Colonic mucosa (tissue), 4 donors: ENCODE measurements around the gene CMTM4. TPM values are rescaled to one million over a fixed set of nuclear protein-coding genes. Genes with fewer than 3 reads are reported as not detected.

Experiments
- DNase-seq: peaks from one replicate; pipeline ENCODE4 v3.0.0-alpha.2; 2020
- H3K27ac ChIP-seq: fragments of 200-600 bp; one replicate; pipeline ENCODE4 v1.8.0; 2021
- H3K27me3 ChIP-seq: fragments of 200-600 bp; one replicate; pipeline ENCODE4 v1.8.0; 2021
- H3K36me3 ChIP-seq: fragments of 200-600 bp; one replicate; pipeline ENCODE4 v1.8.0; 2021
- H3K4me1 ChIP-seq: fragments of 200-600 bp; one replicate; pipeline ENCODE4 v1.8.0; 2021; ENCODE audit warnings: mild to moderate bottlenecking
- H3K4me3 ChIP-seq: fragments of 200-600 bp; one replicate; pipeline ENCODE4 v1.8.0; 2021
- H3K9ac ChIP-seq, 2 donors: one replicate each; pipeline ENCODE4 v1.7.0; 2013; ENCODE audit warnings: control low read depth in 2 of 2, low read depth in 2 of 2, low read length in 2 of 2
- H3K9me3 ChIP-seq: fragments of 200-600 bp; one replicate; pipeline ENCODE4 v1.8.0; 2021
- CTCF ChIP-seq: fragments of 200-600 bp; IDR thresholded peaks from one replicate; pipeline ENCODE4 v1.8.0; 2022; ENCODE audit warnings: antibody characterized with exemption, mild to moderate bottlenecking
- intact Hi-C: fragments of 100-400 bp; cut with DNase I; formaldehyde crosslinking; loops from one replicate; pipeline ENCODE4 v1.14.1; 2022
- total RNA-seq, 2 donors: library from RNA; stranded (reverse); fragmentation: NEBNext Ultra II Directional in 1 of 2; extraction: Animal tissue kit (Norgen Biotek cat#: 25700) in 1 of 2; gene quantifications; one replicate each; pipeline ENCODE4 v1.2.1, GENCODE V29; 2021
- donor health status: healthy.
- donor health status: DM: no; HTN: no; CAD: no.
- donor health status: DM: no; HTN: no; CAD: no.

CMTM4 gene
- total RNA-seq, 2 donors from 2014 or later = 150 to 212 TPM

- H3K4me3 ChIP-seq = no peak overlapping the region
- H3K4me1 ChIP-seq = no peaks in the 10 kb centered on the region
- H3K9me3 ChIP-seq = no peaks in the 10 kb centered on the region
- TF ChIP-seq CTCF = no peak
- no peak overlapping the region for H3K9ac ChIP-seq
- no peaks in the 10 kb centered on the region for H3K27me3 ChIP-seq
- H3K27ac ChIP-seq = no peak overlapping the region
- no peaks in the 10 kb centered on the region for H3K36me3 ChIP-seq
- intact Hi-C loops = no loop called here
- DNase-seq = no peak
Observed at GRCh38 chr16:66619534-66620428, 76.8 kb downstream of the CMTM4 start.

- no peak overlapping the region for H3K4me3 ChIP-seq
- H3K9me3 ChIP-seq = no peaks in the 10 kb centered on the region
- H3K4me1 ChIP-seq = no peaks in the 10 kb centered on the region
- no peaks in the 10 kb centered on the region for H3K36me3 ChIP-seq
- H3K27me3 ChIP-seq = no peaks in the 10 kb centered on the region
- H3K9ac ChIP-seq = no peak overlapping the region
- intact Hi-C loops = no loop called here
- no peak overlapping the region for H3K27ac ChIP-seq
- TF ChIP-seq CTCF = no peak
- DNase-seq = no peak
Observed at GRCh38 chr16:66618588-66619375, 77.8 kb downstream of the CMTM4 start.

- H3K4me1 ChIP-seq = no peaks in the 10 kb centered on the region
- no peak overlapping the region for H3K4me3 ChIP-seq
- intact Hi-C loops = no loop called here
- no peak overlapping the region for H3K9ac ChIP-seq
- DNase-seq = no peak
- no peak for TF ChIP-seq CTCF
- no peak overlapping the region for H3K27ac ChIP-seq
- H3K27me3 ChIP-seq = no peaks in the 10 kb centered on the region
- no peaks in the 10 kb centered on the region for H3K9me3 ChIP-seq
- H3K36me3 ChIP-seq = no peaks in the 10 kb centered on the region
Observed at GRCh38 chr16:66617728-66618127, 78.8 kb downstream of the CMTM4 start.

- Histone ChIP-seq H3K27ac (no peak overlapping the region), H3K4me3 (no peak overlapping the region), H3K9me3 (no peaks in the 10 kb centered on the region), H3K27me3 (no peaks in the 10 kb centered on the region), H3K36me3 (no peaks in the 10 kb centered on the region), H3K4me1 (no peaks in the 10 kb centered on the region), H3K9ac (no peak overlapping the region)
- intact Hi-C loops = no loop called here
- no peak for DNase-seq
- no peak for TF ChIP-seq CTCF
Observed at GRCh38 chr16:66617010-66617434, 79.5 kb downstream of the CMTM4 start.

- H3K27me3 ChIP-seq = no peaks in the 10 kb centered on the region
- no peak overlapping the region for H3K4me3 ChIP-seq
- H3K9me3 ChIP-seq = no peaks in the 10 kb centered on the region
- TF ChIP-seq CTCF = no peak
- no peak overlapping the region for H3K27ac ChIP-seq
- no peaks in the 10 kb centered on the region for H3K36me3 ChIP-seq
- no peak overlapping the region for H3K9ac ChIP-seq
- intact Hi-C loops = no loop called here
- no peaks in the 10 kb centered on the region for H3K4me1 ChIP-seq
- no peak for DNase-seq
Observed at GRCh38 chr16:66616592-66616991, 80.0 kb downstream of the CMTM4 start.
